HG02763 (cell line): ENCODE measurements around the gene DAND5.
A peak's percentile ranks its signal among the peaks of the same experiment; 100 is the strongest.

Source experiments
- ATAC-seq: cut with Tn5 transposase; IDR thresholded peaks from one replicate; pipeline ENCODE4 v1.9.1; 2021; ENCODE audit warnings: mild to moderate bottlenecking, moderate library complexity; ENCODE audit not compliant: unreplicated experiment

The DAND5 gene, protein sequence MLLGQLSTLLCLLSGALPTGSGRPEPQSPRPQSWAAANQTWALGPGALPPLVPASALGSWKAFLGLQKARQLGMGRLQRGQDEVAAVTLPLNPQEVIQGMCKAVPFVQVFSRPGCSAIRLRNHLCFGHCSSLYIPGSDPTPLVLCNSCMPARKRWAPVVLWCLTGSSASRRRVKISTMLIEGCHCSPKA

DNA sequence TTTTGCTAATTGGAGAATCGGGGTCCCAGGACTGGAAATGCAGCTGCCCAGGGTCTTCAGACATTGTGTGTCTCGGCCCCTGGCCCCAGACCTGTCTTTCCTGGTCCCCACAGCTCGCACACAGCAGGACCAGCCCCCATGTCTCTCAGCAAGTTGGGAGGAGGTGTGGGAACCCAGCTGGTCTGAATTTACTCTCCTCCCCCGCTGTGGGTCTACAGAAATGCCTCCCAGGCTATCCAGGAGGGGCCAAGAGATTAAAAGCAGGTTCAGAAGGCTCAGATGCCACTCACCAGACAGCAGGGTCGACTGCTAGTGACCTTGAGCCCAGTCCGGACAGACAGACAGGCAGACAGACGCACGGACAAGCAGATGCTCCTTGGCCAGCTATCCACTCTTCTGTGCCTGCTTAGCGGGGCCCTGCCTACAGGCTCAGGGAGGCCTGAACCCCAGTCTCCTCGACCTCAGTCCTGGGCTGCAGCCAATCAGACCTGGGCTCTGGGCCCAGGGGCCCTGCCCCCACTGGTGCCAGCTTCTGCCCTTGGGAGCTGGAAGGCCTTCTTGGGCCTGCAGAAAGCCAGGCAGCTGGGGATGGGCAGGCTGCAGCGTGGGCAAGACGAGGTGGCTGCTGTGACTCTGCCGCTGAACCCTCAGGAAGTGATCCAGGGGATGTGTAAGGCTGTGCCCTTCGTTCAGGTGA lies at the start of gene DAND5:
Gene DAND5, plus strand, starts transcription at position 285 of the 697 bp plus-strand sequence. Its CDS starts 85 bp downstream, at position 370.
- no peak for ATAC-seq

DNA sequence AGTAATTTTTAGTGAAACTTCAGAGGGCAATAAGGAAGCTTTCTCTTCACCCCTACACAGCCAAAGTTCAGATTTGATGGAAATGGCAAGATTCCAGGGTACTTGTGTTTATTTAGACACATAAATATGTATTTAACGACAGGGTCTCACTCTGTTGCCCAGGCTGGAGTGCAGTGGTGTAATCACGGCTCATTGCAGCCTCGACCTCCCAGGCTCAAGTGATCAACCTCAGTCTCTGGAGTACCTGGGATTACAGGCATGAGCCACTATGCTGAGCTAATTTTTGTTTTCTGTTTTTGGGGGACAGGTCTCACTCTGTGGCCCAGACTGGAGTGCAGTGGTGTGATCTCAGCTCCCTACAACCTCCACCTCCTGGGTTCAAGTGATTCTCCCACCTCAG lies 48.3 kb upstream of the DAND5 start:
- ATAC-seq: no peak

DNA sequence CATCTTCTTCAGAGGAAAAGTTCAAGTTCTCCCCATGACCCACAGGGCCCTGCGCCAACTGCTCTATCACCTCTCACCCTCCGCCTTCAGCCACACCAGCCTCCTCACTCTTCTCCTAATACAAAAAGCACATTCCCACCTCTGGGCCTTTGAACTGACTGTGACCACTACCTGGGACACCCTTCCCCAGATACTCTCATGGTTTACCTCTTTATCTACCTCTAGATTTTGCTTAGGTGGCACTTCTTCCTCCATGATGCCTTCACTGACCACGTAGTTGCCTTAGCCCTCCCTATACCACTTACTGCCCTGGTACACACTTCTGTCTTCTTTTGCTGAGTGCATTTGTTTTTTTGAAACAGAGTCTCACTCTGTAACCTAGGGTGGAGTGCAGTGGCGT lies 46.4 kb upstream of the DAND5 start:
- no peak for ATAC-seq

DNA sequence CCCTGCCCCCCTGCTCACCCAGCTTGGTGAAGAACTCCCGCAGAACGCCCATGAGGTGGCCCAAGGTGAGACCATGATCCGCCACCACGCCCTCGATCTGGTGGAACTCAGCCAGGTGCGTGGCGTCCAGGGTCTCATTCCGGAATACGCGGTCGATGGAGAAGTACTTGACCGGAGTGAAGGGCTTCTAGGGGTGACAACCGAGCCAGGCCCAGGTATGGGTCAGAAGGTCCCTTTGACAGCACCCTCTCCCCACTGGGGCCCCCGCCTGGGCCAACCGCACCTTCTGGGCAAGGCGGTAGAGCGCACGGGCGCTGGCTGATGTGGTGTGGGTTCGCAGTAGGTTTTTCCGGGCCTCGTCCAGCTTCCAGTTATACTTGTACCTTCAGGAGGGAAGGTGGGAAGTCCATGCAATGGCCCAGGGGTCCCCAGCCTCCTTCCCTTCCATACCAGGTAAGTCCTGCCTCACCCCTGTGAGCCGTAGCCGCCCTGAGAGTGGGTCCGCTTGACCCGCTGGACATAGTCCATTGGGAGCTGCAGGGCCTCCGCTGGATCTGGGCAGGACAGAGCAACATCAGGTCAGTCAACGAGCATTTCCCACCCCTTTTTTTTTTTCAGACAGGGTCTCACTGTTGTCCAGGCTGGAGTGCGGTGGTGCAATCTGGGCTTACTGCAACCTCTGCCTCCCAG lies 44.6 kb upstream of the DAND5 start:
- ATAC-seq: no peak

DNA sequence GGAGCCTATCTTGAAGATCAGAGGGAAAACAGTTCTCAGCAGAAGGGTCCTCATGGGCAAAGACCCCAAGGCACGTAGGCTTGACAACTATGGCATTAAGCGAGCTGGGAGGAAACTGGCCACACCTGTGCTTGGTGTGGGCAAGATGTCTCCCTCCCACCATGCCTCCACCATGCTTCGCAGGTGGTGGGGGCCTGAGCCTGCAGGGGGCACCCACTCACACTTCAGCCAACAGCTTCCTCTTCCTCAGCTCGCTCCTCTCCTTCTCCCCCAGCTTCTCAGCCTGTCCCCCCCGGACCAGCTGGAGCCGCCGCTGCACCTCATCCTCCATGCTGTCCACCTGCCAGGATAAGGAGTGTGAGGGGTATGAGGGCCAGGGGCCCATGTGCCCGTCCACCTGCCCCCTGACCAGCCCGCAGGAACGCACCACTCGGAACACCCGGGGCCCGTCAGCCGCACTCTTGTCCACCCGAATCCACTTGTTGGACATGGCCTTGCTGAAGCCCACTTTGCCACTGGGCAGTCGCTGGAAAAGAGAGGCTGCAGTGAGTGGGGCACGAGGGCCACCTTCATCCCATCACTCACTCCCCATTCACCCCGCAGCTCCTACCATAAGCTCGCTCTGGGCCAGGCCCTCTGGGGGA lies 39.3 kb upstream of the DAND5 start:
- ATAC-seq: no peak

DNA sequence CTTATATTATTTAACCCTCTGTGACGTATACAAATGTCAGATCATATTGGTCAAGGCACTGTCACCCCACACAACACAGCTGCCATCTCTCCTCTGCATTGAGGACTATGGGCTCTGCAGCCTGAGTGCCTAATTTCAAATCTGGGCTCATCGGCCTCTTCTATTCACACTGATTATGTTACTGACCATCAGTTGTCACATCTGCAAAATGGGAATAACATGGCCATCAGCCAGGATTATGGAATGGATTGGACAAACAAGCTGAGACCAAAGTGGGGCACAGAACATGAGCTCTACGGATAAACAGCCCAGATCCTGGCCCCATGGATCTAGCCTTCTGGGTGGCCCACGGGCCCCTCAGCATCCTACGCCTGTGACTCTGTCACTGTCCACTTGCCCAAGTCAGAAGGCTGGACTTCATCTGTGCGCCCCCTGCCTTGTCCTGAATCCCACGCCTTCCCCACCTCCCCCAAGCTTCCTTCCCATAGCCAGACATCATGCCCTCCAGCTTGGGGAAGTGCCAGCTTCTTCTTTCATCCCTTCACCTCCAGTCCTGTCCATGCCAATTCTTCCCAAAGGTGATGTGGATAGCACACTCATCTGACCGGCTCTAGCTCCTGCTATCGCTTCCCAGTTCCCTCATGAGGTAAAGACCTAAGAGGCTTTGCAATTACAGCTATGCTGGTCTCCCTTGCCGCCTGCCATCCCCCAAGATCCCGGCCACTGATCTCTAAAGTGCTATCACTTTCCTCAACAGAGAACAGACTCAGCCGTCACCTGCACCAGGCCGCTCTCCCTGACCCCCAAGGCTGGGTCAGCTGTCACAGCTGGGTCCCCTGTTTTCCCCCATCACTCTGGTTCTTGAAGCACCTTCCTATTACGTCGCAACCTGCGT lies 36.7 kb upstream of the DAND5 start:
- no peak for ATAC-seq

DNA sequence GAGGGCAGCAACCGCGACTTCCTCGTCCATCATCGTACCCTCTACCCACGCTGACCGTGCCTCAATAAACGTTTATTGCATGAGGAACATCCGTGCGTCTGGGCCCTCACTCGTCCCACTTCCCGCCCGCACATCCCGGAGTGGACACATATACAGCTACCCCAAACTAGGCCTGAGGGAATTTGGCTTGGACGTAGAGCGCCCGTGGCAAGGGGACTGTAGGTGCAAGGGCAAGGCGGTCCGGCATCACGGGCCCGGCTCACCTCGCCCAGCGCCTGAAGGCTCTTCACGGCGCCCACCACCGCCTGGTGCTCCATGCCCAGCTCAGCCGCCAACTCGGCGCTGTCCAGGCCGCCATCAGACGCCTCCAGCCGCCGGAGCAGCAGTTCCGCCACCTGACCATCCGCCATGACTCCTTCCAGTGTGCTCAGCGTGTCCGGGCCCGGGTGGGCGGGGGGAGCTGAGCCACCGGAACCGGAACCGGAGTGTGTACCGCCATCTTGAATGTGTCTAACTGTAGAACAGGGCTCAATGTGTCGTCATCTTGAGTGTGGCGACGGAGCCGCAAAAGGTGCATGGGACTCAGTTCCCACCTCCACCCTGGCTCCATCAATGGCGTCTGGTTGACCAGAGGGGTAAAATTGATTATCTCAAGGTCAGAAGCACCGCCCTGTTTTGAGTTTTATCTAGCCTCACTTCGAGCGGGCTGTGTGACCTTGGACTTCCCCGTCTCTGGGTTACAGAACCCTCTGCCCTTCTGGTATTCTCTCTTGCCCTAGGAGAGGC lies 35.9 kb upstream of the DAND5 start, which contains the start of gene FARSA:
Gene FARSA, minus strand, starts transcription at position 425 of the 786 bp plus-strand sequence. Its CDS starts 15 bp downstream, at position 410.
- ATAC-seq: peak; percentile 39

DNA sequence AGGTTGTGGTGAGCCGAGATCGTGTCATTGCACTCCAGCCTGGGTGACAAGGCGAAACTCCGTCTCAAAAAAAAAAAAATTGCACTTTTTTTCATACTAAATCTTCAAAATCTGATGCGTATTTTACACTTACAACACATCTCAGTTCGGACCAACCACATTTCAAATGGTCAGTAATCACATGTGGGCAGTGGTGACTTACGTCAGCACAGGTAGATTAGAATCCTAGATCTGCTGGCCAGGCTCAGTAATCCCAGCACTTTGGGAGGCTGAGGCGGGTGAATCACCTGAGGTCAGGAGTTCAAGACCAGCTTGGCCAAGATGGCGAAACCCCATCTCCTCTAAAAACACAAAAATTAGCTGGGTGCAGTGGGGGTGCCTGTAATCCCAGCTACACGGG lies 34.3 kb upstream of the DAND5 start:
- ATAC-seq: no peak

DNA sequence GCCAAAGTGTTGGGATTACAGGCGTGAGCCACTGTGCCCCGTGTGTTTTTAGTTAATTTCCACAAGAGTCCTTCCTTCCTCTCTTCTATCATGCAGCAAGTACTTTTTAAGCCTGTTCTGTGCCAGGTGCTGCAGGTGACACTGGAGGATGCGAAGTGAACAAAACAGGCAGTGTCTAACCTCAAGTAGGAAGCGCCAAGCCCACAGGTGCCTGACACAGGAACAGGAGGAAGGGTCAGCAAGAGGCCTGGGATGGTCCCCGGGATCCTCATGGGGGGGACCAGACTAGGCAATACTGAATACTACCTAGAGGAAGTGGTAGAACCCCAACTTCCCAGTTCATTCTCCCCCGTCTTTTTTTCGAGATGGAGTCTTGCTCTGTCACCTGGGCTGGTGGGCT lies 32.8 kb upstream of the DAND5 start:
- no peak for ATAC-seq

DNA sequence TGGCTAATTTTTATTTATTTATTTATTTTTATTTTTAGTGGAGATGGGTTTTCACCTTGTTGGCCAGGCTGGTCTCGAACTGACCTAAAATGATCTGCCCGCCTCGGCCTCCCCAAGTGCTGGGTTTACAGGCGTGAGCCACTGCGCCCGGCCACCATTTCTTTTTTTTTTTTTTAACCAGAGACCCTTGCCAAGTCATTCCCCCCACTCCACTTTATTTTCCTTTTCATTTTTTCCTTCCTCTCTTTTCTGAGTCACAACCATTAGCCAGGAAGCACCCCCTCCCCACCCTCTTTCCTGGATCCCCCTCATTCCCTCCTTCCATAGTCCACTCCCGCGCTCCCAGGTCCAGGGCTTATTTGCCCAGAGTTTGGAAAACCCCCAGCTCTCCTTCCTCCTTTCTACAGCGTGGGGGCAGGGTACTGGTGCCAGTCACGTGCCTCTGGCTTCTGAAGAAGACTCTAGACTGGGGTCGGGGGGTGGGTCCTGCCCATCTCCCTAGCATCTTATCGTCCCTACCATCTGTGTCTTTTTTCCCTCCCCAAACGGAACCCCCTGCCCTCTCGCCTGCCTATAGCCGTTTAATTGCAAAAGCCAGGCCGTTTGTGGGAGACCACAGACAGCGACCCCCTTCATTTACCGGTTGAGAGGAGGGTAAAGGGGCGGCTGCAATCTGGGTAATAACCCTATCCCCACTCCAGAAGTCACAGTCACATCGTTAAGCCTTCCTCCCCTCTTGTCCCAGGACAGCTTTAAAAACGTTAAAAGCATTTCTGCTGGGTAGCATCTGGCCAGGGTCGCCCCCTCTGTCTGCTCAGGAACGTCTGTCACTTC lies 32.1 kb upstream of the DAND5 start:
- no peak for ATAC-seq

DNA sequence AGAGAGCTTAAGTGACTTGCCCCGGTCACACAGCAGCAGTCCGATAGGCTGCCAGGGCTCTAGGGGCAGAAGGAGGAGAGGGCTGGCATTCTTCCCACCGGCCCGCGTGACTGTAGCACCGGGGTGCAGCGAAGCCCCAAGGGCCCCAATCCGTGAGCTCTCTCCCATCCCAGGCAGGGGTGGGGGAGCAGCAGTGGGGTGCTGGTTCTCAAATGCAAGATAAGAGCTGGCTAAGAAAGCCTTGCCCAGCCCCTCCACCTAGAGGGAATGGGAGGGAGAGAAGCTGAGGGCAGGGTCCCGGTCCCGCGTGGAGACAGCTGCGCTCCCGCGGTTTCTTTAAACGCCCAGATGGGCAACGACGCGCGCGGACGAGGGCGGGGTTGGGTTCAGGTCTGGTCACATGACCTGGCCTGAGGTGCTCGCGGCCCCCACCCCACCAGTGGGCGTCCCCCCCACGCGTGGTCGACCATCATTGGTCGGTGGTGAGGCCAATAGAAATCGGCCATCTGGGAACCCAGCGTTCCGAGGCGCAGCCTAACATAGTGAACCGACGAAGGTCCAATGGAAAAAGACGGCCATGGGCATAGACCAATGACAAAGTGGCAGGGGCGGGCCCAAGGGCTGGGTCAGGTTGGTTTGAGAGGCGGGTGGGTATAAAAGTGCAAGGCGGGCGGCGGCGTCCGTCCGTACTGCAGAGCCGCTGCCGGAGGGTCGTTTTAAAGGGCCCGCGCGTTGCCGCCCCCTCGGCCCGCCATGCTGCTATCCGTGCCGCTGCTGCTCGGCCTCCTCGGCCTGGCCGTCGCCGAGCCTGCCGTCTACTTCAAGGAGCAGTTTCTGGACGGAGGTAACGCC lies 31.2 kb upstream of the DAND5 start, which contains the start of gene CALR:
Gene CALR, plus strand, starts transcription at position 683 of the 852 bp plus-strand sequence. Its CDS starts 71 bp downstream, at position 754.
- peak; percentile 85 for ATAC-seq

DNA sequence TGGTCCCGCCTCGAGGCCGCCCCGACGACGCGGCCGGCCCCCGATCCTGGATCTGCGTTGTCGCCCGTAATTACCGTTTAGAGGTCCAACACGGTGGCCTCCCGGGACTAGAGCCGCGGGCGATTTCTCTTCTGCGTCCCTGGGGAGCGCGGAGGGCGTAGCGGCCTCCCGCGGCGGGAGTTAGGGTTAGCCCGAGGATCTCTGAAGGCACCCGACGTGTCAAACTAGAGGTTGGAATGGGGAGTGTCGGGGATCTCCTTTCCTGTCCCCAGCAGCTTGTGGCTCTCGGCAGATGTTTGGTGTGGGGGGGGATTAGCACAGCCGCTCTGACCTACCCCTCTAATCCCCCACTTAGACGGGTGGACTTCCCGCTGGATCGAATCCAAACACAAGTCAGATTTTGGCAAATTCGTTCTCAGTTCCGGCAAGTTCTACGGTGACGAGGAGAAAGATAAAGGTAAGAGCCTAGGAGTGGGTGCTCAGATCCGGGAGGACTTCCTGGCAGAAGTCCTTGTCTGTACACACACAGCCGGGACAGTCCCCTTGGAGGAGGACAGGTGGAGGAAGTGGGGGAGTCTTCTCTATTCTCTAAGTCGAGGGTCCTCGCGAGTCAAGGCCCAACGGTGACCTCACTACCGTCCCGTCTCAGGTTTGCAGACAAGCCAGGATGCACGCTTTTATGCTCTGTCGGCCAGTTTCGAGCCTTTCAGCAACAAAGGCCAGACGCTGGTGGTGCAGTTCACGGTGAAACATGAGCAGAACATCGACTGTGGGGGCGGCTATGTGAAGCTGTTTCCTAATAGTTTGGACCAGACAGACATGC lies 30.4 kb upstream of the DAND5 start:
- ATAC-seq: no peak

DNA sequence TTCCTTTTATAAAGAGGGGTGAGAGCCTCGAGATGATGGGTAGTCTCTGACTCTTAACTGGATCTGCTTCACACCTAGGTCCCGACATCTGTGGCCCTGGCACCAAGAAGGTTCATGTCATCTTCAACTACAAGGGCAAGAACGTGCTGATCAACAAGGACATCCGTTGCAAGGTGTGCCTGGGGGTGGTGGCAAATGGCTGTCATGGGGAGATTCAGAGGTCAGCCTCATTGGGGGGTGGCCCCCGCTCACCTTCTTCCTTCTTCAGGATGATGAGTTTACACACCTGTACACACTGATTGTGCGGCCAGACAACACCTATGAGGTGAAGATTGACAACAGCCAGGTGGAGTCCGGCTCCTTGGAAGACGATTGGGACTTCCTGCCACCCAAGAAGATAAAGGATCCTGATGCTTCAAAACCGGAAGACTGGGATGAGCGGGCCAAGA lies 29.4 kb upstream of the DAND5 start:
- no peak for ATAC-seq

DNA sequence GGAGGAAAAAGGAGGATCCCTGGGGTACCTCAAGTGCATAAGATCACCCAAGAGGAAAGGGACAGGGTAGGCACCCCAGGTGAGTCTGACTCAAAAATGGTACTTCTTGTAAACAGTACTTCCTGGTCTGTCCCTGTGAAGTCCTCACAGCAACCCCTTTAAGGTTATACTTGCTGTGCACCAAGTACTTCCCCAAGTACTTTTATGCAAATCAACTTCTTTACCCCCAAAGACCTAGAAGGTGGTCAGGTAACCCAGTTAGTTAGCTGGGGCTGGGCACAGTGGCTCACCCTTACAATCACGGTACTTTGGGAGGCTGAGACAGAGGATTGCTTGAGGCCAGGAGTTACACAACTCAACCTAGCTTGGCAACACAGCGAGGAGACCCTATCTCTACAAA lies 28.5 kb upstream of the DAND5 start:
- no peak for ATAC-seq

DNA sequence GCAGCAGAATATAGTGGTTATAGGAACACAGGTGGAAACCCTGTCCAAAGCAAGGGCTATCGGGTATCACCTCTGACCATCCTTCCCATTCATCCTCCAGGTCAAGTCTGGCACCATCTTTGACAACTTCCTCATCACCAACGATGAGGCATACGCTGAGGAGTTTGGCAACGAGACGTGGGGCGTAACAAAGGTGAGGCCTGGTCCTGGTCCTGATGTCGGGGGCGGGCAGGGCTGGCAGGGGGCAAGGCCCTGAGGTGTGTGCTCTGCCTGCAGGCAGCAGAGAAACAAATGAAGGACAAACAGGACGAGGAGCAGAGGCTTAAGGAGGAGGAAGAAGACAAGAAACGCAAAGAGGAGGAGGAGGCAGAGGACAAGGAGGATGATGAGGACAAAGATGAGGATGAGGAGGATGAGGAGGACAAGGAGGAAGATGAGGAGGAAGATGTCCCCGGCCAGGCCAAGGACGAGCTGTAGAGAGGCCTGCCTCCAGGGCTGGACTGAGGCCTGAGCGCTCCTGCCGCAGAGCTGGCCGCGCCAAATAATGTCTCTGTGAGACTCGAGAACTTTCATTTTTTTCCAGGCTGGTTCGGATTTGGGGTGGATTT lies 25.8 kb upstream of the DAND5 start:
- ATAC-seq: no peak

DNA sequence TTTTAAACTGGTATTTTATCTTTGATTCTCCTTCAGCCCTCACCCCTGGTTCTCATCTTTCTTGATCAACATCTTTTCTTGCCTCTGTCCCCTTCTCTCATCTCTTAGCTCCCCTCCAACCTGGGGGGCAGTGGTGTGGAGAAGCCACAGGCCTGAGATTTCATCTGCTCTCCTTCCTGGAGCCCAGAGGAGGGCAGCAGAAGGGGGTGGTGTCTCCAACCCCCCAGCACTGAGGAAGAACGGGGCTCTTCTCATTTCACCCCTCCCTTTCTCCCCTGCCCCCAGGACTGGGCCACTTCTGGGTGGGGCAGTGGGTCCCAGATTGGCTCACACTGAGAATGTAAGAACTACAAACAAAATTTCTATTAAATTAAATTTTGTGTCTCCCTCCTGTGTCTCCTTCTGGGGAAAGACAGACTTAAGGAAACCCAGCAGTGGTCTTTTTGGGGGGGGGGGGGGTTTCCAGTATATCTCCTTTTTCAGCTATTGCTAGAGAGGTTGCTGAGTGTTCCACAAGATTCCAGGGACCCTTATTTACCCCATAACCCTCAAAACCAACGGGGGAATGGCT lies 25.2 kb upstream of the DAND5 start:
- ATAC-seq: no peak
